Left colon (tissue), 2 donors: ENCODE measurements around the gene MTA3. TPM values are rescaled to one million over a fixed set of nuclear protein-coding genes. Genes with fewer than 3 reads are reported as not detected.
"Not testable (repeated sequence)": the region's sequence is repeated elsewhere in the genome, so short reads cannot be mapped to it uniquely, and the experiment has no call there.

ENCODE experiments used
- ATAC-seq: fragments of 200-7000 bp; cut with Tn5 transposase; one replicate; pipeline ENCODE4 v1.9.1; 2020; ENCODE audit warnings: mild to moderate bottlenecking, moderate library complexity
- DNase-seq, 2 donors: peaks; one replicate each; pipeline ENCODE4 v3.0.0-alpha.2; 2020
- intact Hi-C, 2 donors: fragments of 100-400 bp; cut with DNase I in 1 of 2; cut with micrococcal nuclease in 1 of 2; formaldehyde crosslinking; loops; one replicate each; pipeline versions ENCODE4 v1.11.2 to v1.14.0; 2022; cut with DNase I, micrococcal nuclease
- total RNA-seq, 2 donors: library from RNA; stranded (reverse); fragmentation: NEBNext Ultra II Directional; extraction: Animal tissue kit (Norgen Biotek cat#: 25700); gene quantifications; one replicate each; pipeline ENCODE4 v1.2.1, GENCODE V29; 2021
- donor health status: DM: no; HTN: no; CAD: no.
- donor health status: DM: yes; HTN: yes; CAD: no.

The MTA3 gene
- total RNA-seq, 2 donors from 2014 or later = 39.1 to 47.4 TPM

DNA sequence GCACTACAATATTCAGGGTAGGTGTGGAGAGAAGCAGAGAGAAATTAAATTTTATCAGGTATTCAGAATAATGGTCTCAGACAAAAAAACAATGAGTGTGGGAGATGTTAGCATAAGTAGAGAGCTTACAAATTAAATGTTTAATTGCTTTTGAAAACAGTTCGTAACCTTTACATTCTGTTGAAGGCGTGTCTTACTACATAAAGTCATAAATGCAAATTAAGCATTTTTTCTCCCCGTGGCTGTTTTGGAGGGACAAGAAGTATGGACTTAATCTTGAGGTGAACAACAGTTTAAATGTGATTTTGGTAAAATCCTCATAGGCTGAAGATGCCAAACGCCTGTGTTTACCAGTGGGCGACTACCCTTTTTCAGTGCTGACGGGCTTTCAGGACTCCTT lies 139.7 kb downstream of the MTA3 start:
- DNase-seq (no peak), ATAC-seq (no peak)
- intact Hi-C loops = no loop called here

- ATAC-seq = no peak
- no peak for DNase-seq
- intact Hi-C loops = no loop called here
Measured at GRCh38 chr2:42711896-42712295, 143.5 kb downstream of the MTA3 start.

- DNase-seq = no peak
- ATAC-seq = no peak
- intact Hi-C loops = no loop called here
Measured at GRCh38 chr2:42712934-42713333, 144.5 kb downstream of the MTA3 start.

GRCh38 chr2:42713920-42714319 lies 145.5 kb downstream of the MTA3 start:
- DNase-seq = no peak

DNA sequence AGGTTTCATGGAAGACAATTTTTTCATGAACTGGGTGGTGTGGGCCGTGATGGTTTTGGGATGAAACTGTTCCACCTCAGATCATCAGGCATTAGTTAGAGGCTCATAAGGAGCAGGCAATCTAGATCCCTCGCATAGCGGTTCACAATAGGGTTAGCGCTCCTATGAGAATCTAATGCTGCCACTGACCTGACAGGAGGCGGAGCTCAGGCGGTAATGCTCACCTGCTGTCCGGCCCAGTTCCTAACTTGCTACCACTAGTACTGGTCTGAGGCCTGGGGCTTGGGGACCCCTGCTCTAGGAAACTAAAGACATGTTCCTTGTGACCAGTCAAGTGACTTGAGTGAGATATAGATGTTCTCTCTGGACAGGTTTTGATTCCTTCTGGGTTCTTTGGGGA lies 146.3 kb downstream of the MTA3 start:
- intact Hi-C loops = no loop called here
- no peak for ATAC-seq
- no peak for DNase-seq

More at GRCh38 chr2:42713920-42714319, 145.5 kb downstream of the MTA3 start:
- no peak for ATAC-seq
- intact Hi-C loops = no loop called here

DNA sequence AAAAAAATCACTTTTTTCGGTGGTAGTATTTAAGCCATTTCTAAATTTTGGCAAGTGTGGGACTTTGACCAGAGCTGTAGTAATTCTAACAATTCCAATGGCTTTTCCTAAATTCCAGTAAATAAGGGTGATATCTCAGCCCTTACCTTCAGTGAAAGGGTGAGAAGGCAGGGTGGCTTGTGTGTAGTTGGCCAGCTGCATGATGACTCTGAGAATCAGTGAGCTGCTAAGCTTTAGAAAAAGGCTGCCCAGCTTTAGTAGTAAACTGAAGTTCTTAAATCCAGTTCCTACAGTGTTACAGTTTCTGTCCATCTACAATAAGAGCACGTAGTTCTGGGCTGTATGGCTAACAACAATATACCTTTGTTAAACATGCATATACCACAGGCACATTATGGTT lies 153.5 kb downstream of the MTA3 start:
- peak; percentile 16 for ATAC-seq

DNA sequence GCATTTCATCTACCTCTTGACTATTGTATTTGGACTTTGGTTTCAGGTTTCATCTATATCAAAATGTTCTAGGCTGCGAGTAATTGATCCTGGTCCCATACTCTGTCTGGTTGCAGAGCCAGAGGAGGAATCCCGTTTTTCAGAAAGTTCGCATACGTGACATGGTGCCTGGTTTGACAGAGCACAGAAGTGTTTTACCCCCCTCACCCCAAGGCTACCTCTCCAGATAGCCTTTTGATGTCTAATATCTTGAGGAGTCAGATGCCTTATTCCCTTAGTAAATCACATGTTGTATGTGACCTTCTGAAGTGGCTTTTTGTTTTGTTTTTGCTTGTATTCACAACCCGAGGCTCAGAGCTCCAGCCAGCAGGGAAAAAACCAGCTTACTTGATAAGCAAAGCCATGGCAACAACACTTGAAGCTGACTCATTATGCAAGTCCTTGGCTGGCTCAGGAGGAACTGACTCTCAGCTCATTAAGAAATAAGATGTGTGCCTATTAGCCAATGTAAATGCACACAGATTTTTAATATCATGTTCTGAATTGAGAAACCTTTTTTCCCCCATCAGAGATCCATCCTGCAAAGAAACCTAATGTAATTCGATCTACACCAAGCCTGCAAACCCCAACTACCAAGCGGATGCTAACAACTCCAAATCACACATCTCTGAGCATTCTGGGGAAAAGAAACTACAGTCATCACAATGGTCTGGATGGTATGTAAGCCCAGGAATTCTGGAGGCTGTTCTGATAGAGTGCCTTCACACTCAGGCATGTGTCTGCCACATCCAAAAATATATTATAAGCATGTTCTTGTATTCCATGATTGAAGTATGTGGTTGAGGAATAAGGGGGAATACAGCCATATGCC lies 154.1 kb downstream of the MTA3 start:
- peak; percentile 21 to 41 for DNase-seq
- peak; percentile 69 for ATAC-seq
- intact Hi-C loops = no loop called here

More for the DNA sequence above, 153.5 kb downstream of the MTA3 start:
- DNase-seq = no peak
- intact Hi-C loops = no loop called here

DNA sequence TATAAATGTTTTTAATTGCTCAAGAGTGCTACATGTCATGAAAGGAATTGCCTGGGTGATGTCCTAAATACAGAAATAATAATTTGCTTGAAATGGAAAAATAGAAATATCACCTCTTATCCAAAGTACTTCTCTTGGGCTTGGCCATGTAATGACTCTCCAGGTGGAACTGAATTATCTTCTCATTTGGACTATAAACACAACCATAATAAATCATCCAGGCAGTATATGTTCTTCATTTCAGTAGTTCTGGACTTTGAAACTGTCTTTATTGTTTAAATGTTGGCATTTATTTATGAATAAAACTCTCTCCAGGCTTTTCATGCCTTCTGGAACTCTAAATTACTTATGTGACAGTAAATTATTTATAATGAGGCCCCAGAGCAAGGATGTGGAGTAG lies 155.0 kb downstream of the MTA3 start:
- intact Hi-C loops = no loop called here
- no peak for DNase-seq
- ATAC-seq = peak; percentile 84

- intact Hi-C loops = no loop called here
- DNase-seq (no peak), ATAC-seq (no peak)
Measured at GRCh38 chr2:42724886-42725285, 156.5 kb downstream of the MTA3 start.

DNA sequence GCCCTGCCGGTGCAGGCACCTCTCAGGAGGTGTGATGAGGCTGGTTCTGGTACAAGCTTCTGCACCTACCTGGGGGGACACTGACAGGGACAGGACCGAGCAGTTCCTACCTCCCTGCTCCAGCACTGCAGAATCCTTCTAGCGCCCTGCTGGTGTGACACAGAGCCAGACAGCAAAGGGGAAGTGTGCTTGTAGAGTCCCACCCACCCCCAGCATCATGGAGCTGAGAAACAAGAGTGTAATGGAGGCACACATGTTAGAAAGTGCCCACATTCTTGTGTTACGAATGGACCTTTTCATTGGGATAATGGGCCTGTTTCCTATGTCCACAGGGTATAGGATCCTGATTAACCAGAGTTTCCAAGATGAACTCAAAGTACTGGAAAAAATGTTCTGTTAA lies 157.2 kb downstream of the MTA3 start:
- intact Hi-C loops = no loop called here
- DNase-seq = no peak
- ATAC-seq = no peak

DNA sequence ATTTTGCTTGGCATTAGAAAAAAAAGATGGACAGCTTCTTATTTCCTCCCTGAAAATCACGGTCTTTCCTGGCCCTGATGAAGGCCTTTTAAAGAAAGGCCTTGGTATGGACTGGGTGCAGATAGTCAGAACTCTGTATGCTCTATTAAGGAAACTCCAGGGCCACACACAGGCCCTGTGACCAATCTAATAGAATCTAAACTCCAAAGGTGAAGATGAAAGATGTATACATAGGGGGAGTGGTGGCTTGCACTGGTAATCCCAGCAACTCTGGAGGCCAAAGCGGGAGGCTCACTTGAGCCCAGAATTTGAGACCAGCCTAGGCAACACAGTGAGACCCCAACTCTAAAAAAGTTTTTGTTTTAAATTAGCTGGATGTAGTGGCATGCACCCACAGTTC lies 158.2 kb downstream of the MTA3 start:
- peak; percentile 51 for ATAC-seq
- no peak for DNase-seq
- intact Hi-C loops = no loop called here

GRCh38 chr2:42731316-42731715 lies 162.9 kb downstream of the MTA3 start:
- DNase-seq, intact Hi-C loops, ATAC-seq: not testable (repeated sequence)

- intact Hi-C loops = no loop called here
- no peak for ATAC-seq
Measured at GRCh38 chr2:42733852-42734251, 165.4 kb downstream of the MTA3 start.

DNA sequence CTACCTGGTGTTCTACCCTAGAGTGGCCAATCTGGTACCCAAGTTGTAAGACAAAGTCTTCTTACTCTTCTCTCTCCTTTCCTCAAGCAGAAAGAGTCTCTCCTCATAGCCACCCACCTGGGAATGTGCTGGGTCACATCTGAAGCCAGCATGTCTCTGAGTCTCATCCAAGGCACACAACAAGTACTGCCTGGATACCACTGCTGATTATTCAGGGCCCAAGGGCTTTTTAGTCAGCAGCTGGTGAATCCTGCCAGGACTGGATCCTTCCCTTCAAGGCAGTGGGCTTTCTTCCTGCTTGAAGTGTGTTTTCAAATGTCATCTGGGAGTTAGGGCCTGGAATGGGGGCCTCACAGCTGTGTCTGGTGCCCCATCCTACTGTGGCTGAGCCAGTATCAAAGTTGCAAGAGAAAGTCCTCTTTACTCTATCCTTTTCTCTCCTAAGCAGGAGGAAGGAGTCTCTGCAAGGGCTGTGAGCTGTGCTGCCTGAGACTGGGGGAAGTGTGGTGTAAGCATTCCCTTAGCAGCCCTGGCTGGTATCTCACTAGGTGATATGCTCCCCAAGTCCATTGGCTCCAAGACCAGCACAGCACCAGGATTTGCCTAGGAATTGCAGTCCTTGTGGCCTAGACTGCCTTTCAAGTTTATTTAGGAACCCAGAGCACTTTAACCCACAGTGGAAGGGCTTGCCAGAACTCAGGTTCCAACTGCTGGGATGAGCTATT lies 168.3 kb downstream of the MTA3 start:
- no peak for ATAC-seq
- intact Hi-C loops = no loop called here

More at GRCh38 chr2:42733852-42734251, 165.4 kb downstream of the MTA3 start:
- no peak for DNase-seq

DNA sequence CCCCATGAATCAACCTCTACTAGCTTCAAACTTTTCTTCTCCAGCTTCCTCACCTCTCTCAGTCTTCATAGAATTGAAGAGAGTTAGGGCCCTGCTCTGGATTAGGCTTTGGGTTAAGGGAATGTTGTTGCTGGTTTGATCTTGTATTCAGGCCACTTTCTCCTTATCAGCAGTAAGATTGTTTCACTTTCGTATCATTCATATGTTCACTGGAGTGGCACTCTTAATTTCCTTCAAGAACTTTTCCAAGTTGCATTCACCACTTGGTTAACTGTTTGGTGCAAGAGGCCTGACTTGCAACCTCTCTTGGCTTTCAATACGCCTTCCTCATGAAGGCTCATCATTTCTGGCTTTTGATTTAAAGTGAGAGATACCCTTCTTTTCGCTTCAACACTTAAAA lies 172.7 kb downstream of the MTA3 start:
- DNase-seq (no peak), ATAC-seq (no peak)
- intact Hi-C loops = no loop called here

More for the DNA sequence above, 168.3 kb downstream of the MTA3 start:
- no peak for DNase-seq

GRCh38 chr2:42742740-42743658 lies 174.6 kb downstream of the MTA3 start:
- ATAC-seq (no peak), DNase-seq (no peak)
- intact Hi-C loops = no loop called here

GRCh38 chr2:42743659-42743990 lies 175.2 kb downstream of the MTA3 start:
- intact Hi-C loops = no loop called here

GRCh38 chr2:42744545-42745082 lies 176.2 kb downstream of the MTA3 start:
- no peak for DNase-seq
- ATAC-seq = no peak
- intact Hi-C loops = no loop called here

More at GRCh38 chr2:42743659-42743990, 175.2 kb downstream of the MTA3 start:
- ATAC-seq (no peak), DNase-seq (no peak)

GRCh38 chr2:42747422-42747821 lies 179.0 kb downstream of the MTA3 start:
- ATAC-seq (no peak), DNase-seq (no peak)
- intact Hi-C loops = no loop called here
